GM20000 (cell line): ENCODE data around the gene MAP2K3.
"Not testable (repeated sequence)": the region's sequence is repeated elsewhere in the genome, so short reads cannot be mapped to it uniquely, and the experiment has no call there.

Source experiments
- DNase-seq: peaks from one replicate; pipeline ENCODE4 v3.0.0; 2012; ENCODE audit warnings: low spot score
- CTCF ChIP-seq: IDR thresholded peaks from 2 replicates; pipeline ENCODE4 v1.5.1; 2012; ENCODE audit warnings: mild to moderate bottlenecking, control low read depth; ENCODE audit errors: extremely low read depth, missing control alignments

Gene MAP2K3

DNA sequence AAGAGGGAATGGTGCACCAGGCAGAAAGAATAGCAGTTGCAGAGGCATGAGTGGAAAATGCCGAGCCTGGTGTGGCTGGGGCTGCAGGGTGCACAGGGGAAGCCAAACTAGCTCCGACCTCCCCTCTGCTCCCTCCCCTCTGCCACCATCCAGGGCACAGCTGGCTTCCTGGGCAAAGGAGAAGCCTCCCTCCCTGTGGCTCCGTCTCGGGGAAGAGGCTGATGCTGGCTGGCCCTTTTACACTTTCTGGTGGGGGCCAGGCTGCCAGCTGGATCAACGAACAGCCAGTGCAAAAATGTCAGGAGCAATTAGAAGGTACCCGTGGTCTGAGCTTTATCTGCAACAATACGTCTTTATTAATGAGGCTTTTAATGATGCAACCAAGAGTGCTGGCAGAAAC is 54.5 kb downstream of the MAP2K3 start:
- no peak for DNase-seq
- no peak for TF ChIP-seq CTCF

DNA sequence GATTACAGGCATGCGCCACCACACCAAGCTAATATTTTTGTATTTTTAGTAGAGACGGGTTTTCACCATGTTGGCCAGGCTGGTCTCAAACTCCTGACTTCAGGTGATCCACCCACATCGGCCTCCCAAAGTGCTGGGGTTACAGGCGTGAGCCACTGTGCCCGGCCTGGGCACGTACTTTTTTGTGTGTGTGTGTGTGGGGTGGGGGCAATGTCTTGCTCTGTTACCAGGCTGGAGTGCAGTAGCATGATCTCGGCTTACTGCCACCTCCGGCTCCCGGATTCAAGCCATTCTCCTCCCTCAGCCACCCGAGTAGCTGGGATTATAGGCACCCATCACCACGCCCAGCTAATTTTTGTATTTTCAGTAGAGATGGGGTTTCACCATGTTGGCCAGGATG is 55.1 kb downstream of the MAP2K3 start:
- not testable (repeated sequence) for DNase-seq

DNA sequence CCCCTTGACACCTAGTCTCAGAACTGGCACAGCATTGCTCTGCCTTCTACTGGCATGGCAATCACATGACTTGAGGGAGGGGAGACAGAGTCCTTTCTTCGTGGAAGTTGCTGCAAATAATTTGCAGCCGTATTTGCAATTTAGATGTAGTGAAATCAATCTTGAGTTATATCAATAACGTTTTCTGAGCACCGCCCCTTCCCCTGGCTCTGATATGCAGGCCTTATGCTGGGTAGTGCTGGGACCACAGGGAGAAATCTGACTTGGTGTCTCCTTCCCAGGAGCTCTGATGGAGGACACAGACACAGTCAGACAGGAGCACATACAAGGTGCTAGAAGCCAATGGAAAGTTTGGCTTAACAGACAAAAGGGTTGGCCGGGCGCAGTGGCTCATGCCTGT is 55.9 kb downstream of the MAP2K3 start:
- DNase-seq, result not testable (repeated sequence)

DNA sequence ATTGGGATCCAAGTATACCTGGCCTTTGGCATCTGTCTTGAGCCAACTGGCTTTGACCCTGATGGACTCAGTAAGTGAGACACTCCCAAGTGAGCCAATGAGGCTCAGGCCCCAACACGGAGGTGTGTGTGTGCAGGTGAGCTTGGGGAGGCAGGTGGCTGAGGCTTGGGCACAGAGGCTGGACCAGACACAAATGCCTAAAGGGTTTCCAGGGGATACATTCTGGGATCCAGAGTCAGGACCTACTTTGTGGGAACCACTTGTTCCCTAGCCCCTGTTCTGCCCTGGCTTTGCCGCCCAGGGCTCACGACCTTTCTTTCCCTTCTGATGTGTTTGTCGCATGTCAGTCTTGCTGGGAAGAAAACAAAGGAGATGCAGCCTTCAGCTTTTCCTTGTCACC is 56.8 kb downstream of the MAP2K3 start:
- DNase-seq, result not testable (repeated sequence)

- not testable (repeated sequence) for DNase-seq
Measured at GRCh38 chr17:21341925-21342540, 57.5 kb downstream of the MAP2K3 start.

DNA sequence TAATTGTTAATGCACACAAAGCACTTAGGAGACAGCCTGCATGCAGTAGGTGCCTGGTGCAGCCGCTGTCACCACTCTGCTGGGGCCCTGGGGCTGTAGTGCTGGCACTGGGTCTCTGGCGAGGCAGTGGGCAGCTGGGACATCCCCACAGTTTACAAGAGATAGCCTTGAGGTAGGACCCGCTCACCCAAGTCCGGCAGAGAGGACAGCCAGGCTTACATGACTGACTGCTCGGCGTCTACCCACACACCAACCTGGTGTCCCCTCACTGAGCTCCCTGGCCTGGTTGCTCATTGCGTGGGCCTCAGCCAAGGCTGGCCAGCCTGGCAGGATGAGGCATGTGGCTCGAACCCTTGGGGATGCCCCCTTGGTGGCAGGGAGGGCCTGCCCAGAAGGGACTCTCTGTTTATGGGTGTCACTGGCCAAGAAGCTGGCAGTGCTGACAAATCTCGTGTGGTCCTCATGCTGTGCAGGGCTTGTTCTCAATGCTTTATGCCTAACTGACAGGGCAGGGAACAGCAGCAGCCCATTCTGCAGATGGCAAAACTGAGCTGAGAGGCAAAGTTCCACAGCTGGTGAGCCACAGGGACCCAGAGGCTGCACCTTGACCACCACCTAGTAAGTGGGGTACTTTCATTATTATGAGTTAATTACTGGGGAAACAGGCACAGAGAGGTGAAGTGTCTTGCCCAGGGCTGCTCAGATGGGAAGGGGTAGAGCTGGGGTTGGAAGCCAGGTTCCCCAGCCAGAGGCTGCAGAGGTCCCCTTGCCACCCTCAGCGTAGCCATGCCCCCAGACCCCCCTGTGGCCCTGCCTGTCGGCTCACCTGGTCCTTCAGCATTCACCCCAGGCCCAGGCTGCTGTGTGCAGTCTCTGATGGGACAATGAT is 58.8 kb downstream of the MAP2K3 start:
- not testable (repeated sequence) for DNase-seq

DNA sequence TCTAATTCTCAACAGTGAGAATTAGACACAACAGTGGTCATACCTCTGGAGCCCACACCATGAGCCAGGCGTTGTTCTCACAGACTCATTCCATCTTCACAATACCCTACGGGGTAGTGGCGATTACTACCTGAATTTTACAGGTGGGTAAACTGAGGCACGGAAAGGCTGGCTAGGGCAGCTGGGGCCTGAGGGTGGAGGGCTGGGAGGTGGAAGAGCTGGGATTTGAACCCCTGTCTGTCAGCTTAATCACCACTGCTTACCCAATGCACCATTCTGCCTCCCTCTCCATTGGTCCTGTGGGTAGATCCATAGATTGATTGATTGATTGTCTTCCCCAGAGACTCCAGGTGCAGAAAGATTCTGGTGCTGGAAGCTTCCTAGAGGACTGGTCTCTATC is 60.3 kb downstream of the MAP2K3 start:
- DNase-seq, result not testable (repeated sequence)

- TF ChIP-seq CTCF, result no peak
- no peak for DNase-seq
Measured at GRCh38 chr17:21345236-21345635, 60.7 kb downstream of the MAP2K3 start.

DNA sequence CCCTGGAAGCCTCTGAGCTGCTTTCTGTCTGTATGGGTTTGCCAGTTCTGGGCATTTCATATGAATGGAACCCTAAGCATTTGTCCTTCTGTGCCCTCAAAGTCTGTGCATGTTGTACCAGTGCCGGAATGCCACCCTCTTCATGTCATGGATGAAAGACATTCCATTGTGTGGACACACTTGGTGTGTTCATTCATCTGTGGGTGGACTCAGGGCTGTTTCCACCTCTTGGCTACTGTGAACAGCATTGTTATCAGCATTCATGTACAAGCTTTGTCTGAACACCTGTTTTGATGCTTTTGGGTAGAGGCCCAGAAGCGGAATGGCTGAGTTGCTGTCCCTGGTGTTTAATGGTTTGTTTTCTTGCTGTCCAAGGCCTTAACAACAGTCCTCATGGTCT is 61.6 kb downstream of the MAP2K3 start:
- DNase-seq, result not testable (repeated sequence)

GRCh38 chr17:21346651-21347250 is 62.2 kb downstream of the MAP2K3 start:
- DNase-seq, result not testable (repeated sequence)

DNA sequence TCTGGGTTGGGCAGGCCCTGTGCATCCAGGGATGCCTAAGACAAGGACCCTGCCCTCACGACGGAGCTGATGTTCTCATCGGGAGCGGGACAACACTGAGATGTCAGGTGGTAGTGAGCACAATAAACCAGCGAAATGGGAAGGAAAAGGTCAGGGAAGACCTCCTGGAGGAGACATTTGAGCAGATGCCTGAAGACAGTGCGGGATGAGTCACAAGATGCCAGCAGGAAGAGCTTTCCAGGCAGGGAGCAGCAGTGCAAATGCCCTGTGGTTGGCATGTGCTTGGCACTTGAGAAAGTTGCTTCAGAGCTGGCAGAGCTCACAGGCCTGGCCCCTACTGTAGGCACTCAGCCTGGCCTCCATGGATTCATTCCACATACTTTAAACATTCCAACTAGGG is 63.1 kb downstream of the MAP2K3 start:
- not testable (repeated sequence) for DNase-seq

DNA sequence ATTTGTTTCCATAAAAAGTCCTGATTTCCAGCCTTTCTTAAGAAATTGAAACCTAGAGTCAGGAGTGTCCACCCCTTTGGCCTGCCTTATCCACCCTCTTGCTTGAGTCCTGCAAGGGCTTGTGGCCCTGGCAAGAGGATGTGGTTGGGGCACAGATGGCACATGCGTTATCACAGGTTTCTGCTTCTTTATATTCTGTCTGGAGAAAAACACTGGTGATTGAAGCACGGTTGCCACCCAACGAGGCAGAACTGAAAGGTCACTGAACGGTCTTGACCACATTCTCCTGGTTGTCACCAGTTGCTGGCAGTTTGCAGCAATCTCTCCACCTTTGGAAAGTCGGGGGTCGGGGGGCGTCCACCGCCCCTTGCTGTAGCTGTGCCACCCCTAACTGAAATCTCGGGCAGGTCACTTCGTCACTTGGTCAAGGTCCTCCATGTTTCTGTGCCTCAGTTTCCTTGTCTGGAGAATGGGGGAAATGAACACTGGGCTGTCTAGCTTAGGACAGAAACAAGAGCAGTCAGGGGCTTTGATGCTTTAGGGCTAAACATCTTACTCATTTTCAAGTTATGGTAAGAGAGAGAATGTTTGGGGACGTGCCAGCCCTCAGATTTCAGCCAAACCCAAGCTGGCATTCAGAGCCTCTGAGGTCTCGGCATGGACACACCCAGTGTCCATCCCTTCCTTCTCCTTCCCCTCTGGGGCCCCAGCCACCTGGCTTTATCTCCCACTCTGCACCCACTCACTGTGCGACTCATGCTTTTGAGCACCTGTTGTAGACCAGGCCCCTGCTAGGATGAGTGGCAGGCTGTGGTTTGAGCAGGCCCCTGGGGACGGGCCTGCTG is 63.8 kb downstream of the MAP2K3 start:
- not testable (repeated sequence) for DNase-seq

- DNase-seq, result not testable (repeated sequence)
Measured at GRCh38 chr17:21348926-21349261, 64.4 kb downstream of the MAP2K3 start.

DNA sequence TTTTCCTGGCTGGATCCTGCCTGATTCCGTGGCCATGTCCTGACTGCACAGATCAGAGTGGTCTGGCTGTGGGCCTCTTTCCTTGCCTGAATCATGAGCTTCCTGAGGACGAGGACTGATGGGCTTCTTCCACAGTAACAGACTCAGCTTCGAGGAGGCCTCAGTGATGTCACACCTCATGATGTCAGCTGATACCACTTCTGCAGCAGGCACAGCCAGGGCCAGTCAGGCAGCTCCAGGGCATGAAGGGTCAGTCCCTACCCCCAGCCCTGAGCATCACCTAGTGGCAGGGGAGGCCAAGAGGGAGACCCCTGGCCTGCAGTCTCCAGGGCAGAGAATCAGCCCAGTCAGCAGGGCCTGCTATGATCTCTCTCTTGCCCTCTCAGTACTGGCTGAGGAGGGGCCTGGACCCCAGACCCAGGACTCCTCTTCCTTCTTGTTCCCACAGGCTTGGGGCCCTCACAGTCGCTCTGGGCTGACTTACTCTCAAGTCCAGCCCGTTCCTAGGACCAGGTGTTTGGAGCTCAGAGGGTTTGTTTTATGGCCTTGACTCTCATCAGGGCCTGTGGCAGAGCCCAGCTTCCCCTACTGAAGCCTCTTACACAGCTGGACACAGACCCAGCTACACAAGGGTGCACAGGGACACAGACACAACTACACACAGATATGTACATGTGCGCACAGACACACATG is 65.0 kb downstream of the MAP2K3 start:
- DNase-seq, result not testable (repeated sequence)

- DNase-seq, result not testable (repeated sequence)
Measured at GRCh38 chr17:21350495-21350894, 66.0 kb downstream of the MAP2K3 start.
